HCT116 (cell line): ENCODE measurements around the gene CXADR.

Experiments
- CEBPB ChIP-seq: IDR thresholded peaks from 2 replicates; pipeline ENCODE4 v1.6.1; 2012; ENCODE audit warnings: low read depth
- CTCF ChIP-seq, 3 experiments: fragments of 200-600 bp in 1 of 3; sonication (generic) in 1 of 3; IDR thresholded peaks in 2 of 3; conservative IDR thresholded peaks in 1 of 3; 2 replicates each; pipeline ENCODE4 v1.5.1; 2012 to 2017; ENCODE audit warnings: low read depth in 2 of 3, low read length in 2 of 3, antibody characterized with exemption in 1 of 3, borderline replicate concordance in 1 of 3, control low read depth in 1 of 3, mild to moderate bottlenecking in 1 of 3, mixed read lengths in 1 of 3, mixed run types in 1 of 3, moderate library complexity in 1 of 3; ENCODE audit not compliant: insufficient read depth in 1 of 3

GRCh38 chr21:17578162-17578561 is 65.3 kb downstream of the CXADR start:
- no peak for TF ChIP-seq CEBPB
- TF ChIP-seq CTCF (IDR thresholded peaks at IDR 0.05 in 2 of 3, conservative IDR thresholded peaks at IDR 0.05 in 1 of 3; ENCODE audit: borderline replicate concordance in 1 of 3, insufficient read depth in 1 of 3, low read depth in 2 of 3, low read length in 2 of 3): no peak
